GM18951 (cell line): ENCODE data around the gene ODAD4.
"Not testable (repeated sequence)": the region's sequence is repeated elsewhere in the genome, so short reads cannot be mapped to it uniquely, and the experiment has no call there.

Experiments
- POLR2A ChIP-seq: IDR thresholded peaks from 4 replicates; pipeline ENCODE4 v1.6.1; 2011; ENCODE audit warnings: mild to moderate bottlenecking; ENCODE audit not compliant: insufficient read length, insufficient read depth; ENCODE audit errors: extremely low read depth
- in situ Hi-C: fragments of 300-500 bp; cut with MboI; formaldehyde crosslinking; loops from one replicate; pipeline ENCODE4 v1.12.0; 2022; ENCODE audit warnings: low sequenced_read_pairs, mixed read lengths, inconsistent platforms; ENCODE audit not compliant: unreplicated experiment

The ODAD4 gene

DNA sequence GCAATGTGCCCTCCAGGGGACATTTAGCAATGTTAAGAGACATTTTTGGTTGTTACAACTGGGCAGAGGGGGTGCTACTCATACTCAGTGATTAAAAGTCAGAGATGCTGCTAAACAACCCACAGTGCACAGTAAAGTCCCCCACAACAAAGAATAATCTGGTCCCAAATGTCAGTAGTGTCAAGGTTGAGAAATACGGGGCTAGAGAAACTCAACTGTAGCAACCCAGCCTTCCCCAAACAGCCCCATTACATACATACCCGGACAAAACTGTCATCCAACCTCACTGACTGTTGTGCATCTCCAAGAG lies 66.4 kb downstream of the ODAD4 start:
- in situ Hi-C loops = no loop called here
- TF ChIP-seq POLR2A = no peak

DNA sequence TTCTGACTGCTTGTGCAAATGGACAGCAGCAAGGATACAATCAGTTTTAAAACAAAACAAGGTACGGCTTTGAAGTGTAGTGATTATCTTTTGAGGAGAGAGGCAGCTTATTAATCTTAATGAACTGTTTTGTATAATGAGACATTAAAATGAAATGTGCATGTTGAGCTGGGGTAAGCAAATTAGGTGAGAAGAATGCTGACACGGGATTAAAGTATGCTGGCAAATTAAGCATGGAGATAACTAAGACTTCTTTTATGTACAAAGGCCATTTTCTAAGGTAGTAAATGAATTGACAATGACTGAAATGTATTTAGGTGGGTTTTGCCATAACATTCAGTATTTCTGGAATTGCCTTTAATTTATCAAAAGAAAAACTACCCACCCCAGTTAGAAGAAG lies 68.1 kb downstream of the ODAD4 start:
- TF ChIP-seq POLR2A = no peak
- in situ Hi-C loops = no loop called here

DNA sequence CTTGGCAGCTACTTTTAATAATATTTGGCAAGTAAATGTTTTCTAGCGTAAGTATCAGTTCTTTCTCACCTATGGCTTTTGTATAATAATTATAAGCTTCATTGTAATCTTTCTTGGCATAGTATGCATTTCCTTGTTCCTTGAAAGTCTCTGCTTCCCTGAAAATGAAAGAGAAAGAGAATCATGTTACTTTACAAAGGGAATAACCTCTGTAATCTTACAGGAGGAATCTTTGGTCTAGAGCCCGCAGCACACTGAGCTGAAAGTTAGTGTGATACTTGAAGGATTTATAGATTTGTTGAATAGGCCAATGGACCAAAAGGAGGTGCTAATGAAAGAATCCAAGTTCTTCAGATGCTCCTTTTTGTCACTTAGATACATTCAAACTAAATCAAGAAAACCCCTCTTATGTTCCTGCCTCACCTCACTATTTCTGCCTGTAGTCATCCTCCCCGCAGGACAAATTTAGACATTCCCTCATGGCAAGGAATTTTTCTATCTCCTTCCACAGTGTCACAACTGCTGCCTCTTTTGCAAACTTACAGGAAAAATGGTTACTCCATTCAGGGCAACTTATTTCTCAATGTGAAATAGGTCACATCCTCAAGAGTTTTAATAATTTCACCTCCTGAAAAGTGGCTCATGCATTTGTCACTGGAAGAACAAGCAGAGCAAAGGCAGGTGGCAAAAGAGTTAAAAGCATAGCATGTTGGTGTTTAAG lies 70.2 kb downstream of the ODAD4 start:
- TF ChIP-seq POLR2A = no peak
- in situ Hi-C loops = no loop called here

DNA sequence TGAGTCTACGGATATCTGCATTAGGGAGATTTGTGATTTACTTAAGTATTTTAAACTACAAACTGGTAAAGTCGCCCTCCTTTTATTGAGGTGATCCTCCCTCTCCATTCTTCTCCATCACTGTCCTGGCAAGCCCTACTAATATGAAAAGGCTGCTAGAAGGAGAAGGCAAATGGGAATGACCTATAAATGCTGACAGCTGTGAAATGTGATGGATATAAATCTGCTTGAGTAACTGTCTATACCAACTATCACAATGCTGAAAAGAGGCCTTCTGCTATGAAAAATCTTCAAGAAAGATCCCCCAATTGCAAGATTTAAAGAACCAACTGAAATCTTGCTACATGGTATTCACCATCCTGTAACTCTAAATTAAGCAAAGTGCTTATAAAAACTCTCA lies 71.3 kb downstream of the ODAD4 start:
- no peak for TF ChIP-seq POLR2A
- in situ Hi-C loops = no loop called here

DNA sequence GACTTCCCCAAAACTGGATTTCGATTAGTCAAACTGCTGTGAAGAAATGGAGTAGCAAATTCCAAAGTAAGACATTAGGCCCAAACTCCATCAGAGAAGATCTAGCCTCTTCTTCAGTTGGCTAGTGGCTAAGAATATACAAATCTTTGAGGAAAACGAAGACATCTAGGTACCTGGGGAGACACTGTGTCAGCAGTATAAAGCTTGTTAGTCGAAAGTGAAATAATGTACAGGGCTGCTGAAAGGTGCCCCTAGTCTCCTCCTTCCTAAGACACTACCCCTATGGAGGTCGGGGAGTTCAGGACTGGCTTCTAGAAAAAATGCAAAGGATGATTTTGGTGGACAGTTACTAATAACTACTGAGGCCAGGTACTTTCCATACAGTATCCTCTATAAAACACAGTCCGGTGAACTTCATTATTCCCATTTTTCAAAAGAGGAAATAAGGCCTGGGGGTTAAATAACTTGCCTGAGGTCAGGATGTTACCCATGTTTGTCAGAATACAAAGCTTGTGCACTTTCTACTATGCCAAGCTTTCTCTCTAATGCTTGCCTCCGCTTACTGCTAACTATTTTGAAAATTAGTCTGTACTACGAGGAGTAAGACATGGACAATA lies 71.9 kb downstream of the ODAD4 start:
- in situ Hi-C loops = no loop called here
- TF ChIP-seq POLR2A = no peak

DNA sequence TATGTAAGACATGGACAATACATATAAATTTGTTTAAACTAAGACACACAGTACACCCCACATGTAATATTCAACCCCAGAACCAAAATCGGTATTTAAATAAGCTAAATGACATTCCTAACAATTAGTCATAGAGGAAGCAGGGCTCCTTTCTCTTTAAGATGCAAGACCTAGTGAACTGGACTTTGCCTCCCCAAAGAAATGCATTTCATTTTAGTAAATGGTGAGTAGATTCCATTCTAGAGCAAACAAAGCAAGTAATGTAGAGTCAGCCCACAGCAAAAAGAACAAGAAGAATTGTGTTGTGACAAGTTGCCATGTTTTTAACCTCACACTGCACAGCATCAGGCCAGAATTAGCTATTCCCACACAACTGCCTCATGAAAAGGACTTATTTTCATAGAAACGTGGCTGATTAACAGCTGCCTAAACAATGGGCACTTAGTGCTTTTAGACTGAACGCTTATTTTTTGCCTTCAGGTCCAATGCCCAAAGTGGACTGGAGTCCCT lies 72.4 kb downstream of the ODAD4 start:
- in situ Hi-C loops = no loop called here
- no peak for TF ChIP-seq POLR2A

DNA sequence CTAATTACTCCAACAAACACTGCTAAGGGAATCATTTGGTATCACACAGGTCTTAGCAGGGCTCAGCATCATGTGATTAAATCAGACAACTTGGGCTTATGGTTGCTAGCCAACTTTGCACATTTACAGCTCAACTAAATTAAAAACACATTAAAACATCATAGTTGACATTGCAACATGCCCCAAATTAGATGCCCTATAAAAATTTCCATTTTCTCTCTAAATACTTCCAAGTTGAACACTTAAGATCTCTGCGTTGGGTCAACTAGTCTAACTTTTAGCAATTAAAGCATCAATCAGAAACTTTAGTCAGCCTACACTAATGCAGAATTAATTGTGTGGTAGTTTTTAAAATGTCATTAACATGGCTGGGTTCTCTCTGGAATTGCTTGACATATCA lies 74.7 kb downstream of the ODAD4 start:
- in situ Hi-C loops = no loop called here
- no peak for TF ChIP-seq POLR2A

DNA sequence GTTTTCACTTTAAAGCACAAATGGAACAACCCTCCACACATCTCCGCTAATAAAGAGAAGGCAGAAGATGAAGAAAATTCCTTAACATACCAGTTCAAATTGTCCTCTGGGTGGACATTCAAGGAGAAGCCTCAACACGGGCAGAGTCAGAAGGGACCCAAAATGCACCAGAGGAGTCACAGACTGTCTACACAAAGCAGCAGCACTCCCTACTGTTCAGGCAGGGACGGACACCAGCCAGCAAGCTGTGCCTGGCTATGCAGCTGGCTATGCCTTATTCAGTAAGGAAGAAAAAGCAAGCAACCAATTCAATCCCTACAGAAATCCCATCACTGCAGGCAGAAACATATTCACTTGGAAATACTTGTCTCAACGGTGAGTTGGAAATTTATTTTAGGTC lies 78.8 kb downstream of the ODAD4 start:
- in situ Hi-C loops = no loop called here
- no peak for TF ChIP-seq POLR2A

DNA sequence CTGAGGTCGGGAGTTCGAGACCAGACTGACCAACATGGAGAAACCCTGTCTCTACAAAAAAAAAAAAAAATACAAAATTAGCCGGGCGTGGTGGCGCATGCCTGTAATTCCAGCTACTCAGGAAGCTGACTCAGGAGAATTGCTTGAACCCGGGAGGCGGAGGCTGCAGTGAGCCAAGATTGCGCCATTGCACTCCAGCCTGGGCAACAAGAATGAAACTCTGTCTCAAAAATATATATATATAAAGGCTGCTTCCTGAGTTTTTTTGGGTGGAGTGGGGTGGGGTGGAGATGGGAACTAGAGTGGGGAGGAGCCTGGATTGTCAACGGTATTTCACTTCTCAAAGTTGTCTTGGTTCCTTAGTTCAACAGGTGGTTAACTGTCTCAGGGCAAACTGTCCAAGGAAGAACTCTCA lies 79.9 kb downstream of the ODAD4 start:
- in situ Hi-C loops = not testable (repeated sequence)

DNA sequence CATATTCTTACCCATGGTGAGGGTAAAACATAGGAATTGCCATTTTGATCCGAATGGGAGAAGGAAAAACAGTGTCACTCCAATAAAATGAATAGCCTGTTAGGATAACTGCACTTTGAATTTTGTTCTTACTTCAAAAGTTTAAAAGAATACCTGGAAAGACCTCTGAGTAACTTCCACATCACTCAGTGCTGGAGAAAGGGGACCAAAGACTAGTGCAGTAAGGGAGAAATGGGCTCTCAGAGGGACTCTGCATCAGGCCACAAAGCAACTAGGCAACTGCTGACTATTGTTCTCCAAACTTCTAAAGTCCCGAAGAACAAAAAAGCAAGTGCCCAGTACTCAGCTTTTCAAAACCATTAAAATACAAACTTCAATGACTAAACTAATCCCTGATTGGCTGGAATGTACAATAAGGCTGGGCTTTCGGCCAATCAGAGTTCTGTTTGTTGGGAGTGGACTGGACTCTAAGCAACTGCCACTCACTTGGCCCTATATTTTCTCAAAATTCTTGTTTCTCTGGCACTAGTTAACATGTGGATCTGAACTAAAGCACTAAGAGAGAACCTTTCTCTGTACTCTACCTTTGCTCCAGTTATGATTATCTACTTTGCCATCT lies 80.6 kb downstream of the ODAD4 start:
- in situ Hi-C loops = no loop called here
- TF ChIP-seq POLR2A = no peak

DNA sequence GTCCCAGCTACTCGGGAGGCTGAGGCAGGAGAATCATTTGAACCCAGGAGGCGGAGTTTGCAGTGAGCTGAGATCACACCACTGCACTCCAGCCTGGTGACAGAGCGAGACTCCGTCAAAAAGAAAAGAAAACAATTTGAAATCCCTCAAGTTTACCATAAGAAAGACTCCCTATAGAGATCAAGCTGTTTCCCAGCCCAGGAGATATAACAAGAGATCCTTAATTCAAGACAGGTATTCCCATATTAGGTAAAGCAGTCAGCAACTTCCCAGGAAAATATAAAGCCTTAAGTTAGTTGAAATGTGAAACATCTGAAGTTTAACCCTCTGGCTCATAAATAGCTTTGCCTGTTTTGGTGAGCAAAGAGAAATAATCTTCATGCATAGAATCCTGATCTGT lies 81.9 kb downstream of the ODAD4 start:
- in situ Hi-C loops = not testable (repeated sequence)

DNA sequence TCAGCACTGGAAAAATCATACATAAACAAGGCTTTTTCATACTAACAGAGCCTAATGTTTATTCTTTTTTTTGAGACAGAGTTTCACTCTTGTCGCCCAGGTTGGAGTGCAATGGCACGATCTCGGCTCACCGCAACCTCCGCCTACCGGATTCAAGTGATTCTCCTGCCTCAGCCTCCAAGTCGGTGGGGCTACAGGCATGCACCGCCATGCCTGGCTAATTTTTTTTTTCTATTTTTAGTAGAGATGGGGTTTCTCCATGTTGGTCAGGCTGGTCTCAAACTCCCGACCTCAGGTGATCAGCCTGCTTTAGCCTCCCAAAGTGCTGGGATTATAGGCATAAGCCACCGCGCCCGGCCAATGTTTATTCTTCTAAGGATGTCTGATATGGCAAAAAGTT lies 83.3 kb downstream of the ODAD4 start:
- in situ Hi-C loops = not testable (repeated sequence)
